H1 (cell line): ENCODE data around the gene PPM1K. TPM values are rescaled to one million over a fixed set of nuclear protein-coding genes. Genes with fewer than 3 reads are reported as not detected.

Source experiments
- CTCF ChIA-PET: fragments of 300-600 bp; sonication (Branson Sonifier 250); formaldehyde crosslinking; loops from one replicate; lab custom pipeline; 2021; ENCODE audit not compliant: partially characterized antibody; lab: Charles Lee
- POLR2A ChIA-PET: fragments of 300-600 bp; sonication (Branson Sonifier 250); formaldehyde crosslinking; loops from one replicate; lab custom pipeline; 2021; ENCODE audit warnings: inconsistent platforms; ENCODE audit not compliant: partially characterized antibody; lab: Charles Lee
- DNase-seq, 2 experiments: peaks; one replicate each; pipeline versions ENCODE4 v3.0.0 to v3.0.0-alpha.2; 2010 to 2022; ENCODE audit warnings: low spot score in 2 of 2, low read depth in 1 of 2, mixed read lengths in 1 of 2
- FAIRE-seq: peaks from 2 replicates; lab custom pipeline; 2011; peaks lifted over from hg19 to GRCh38; lab: Jason Lieb, UNC
- H2AFZ ChIP-seq: 2 replicates; pipeline ENCODE4 v1.8.1; 2012; ENCODE audit warnings: low read length, inconsistent platforms
- H2AK5ac ChIP-seq: 2 replicates; pipeline ENCODE4 v1.6.1; 2013; ENCODE audit warnings: low read depth, low read length
- H2BK120ac ChIP-seq: replicated peaks from 2 replicates; pipeline ENCODE3; 2013; ENCODE audit warnings: low read depth, low read length, inconsistent platforms
- H2BK12ac ChIP-seq: 2 replicates; pipeline ENCODE4 v1.6.1; 2013; ENCODE audit warnings: low read depth, low read length
- H2BK15ac ChIP-seq: 2 replicates; pipeline ENCODE4 v1.6.1; 2013; ENCODE audit warnings: low read length
- H2BK20ac ChIP-seq: 2 replicates; pipeline ENCODE4 v1.6.1; 2013; ENCODE audit warnings: low read length
- H2BK5ac ChIP-seq: 2 replicates; pipeline ENCODE4 v1.6.1; 2013; ENCODE audit warnings: low read depth, low read length
- H3K14ac ChIP-seq: 2 replicates; pipeline ENCODE4 v1.6.1; 2013; ENCODE audit warnings: inconsistent platforms; ENCODE audit not compliant: insufficient read length
- H3K18ac ChIP-seq: 2 replicates; pipeline ENCODE4 v1.6.1; 2013; ENCODE audit warnings: low read length; ENCODE audit errors: extremely low read depth
- H3K23ac ChIP-seq: 2 replicates; pipeline ENCODE4 v1.6.1; 2013; ENCODE audit warnings: inconsistent platforms; ENCODE audit not compliant: insufficient read length
- H3K23me2 ChIP-seq: 2 replicates; pipeline ENCODE4 v1.6.1; 2013; ENCODE audit warnings: low read depth, low read length
- H3K27ac ChIP-seq: 2 replicates; pipeline ENCODE4 v1.6.1; 2011; ENCODE audit warnings: low read depth, low read length, inconsistent platforms
- H3K27me3 ChIP-seq, 4 experiments: replicated peaks in 1 of 4; 1 replicate in 1 of 4; 2 replicates in 3 of 4; pipeline versions ENCODE4 v1.6.1 to v1.8.1; 2011 to 2013; ENCODE audit warnings: low read length in 3 of 4, mild to moderate bottlenecking in 3 of 4, inconsistent platforms in 2 of 4, mixed read lengths in 2 of 4, moderate library complexity in 1 of 4; ENCODE audit not compliant: control insufficient read depth in 3 of 4, insufficient read depth in 3 of 4; ENCODE audit errors: extremely low read depth in 1 of 4
- H3K36me3 ChIP-seq, 4 experiments: 2 replicates each; pipeline versions ENCODE4 v1.6.1 to v1.8.1; 2011 to 2013; ENCODE audit warnings: mild to moderate bottlenecking in 4 of 4, low read length in 3 of 4, moderate library complexity in 2 of 4, control low read depth in 1 of 4, inconsistent platforms in 1 of 4; ENCODE audit not compliant: insufficient read depth in 4 of 4, control insufficient read depth in 2 of 4
- H3K4ac ChIP-seq: replicated peaks from 2 replicates; pipeline ENCODE3; 2013; ENCODE audit warnings: low read length, low read depth, mixed read lengths, inconsistent platforms; ENCODE audit not compliant: insufficient read length
- H3K4me1 ChIP-seq, 4 experiments: replicated peaks in 1 of 4; 1 replicate in 1 of 4; 2 replicates in 3 of 4; pipeline versions ENCODE4 v1.6.1 to v1.8.1; 2011 to 2013; ENCODE audit warnings: low read length in 3 of 4, inconsistent platforms in 2 of 4, mixed read lengths in 1 of 4; ENCODE audit not compliant: insufficient read depth in 4 of 4, control insufficient read depth in 3 of 4
- H3K4me2 ChIP-seq, 2 experiments: 2 replicates each; pipeline versions ENCODE4 v1.6.1 to v1.8.1; 2011 to 2013; ENCODE audit warnings: low read depth in 2 of 2, low read length in 2 of 2, control low read depth in 1 of 2, inconsistent platforms in 1 of 2, mild to moderate bottlenecking in 1 of 2; ENCODE audit not compliant: insufficient read depth in 1 of 2
- H3K4me3 ChIP-seq, 4 experiments: fragments of 200-600, 300-600 bp in 1 of 4; sonication (generic), shearing (Covaris generic), sonication (Bioruptor Twin) in 1 of 4; 2 replicates each; pipeline versions ENCODE4 v1.5.1 to v1.8.1; 2011 to 2016; ENCODE audit warnings: low read length in 4 of 4, low read depth in 3 of 4, control low read depth in 2 of 4, inconsistent platforms in 2 of 4, mild to moderate bottlenecking in 2 of 4, mixed read lengths in 1 of 4, moderate library complexity in 1 of 4; ENCODE audit not compliant: insufficient read depth in 2 of 4; ENCODE audit errors: extremely low read depth in 1 of 4
- H3K56ac ChIP-seq: replicated peaks from 2 replicates; pipeline ENCODE3; 2013; ENCODE audit warnings: low read depth, mild to moderate bottlenecking, mixed read lengths, low read length, inconsistent platforms; ENCODE audit not compliant: insufficient read length
- H3K79me1 ChIP-seq: 2 replicates; pipeline ENCODE4 v1.6.1; 2013; ENCODE audit warnings: low read depth, low read length, control low read depth
- H3K79me2 ChIP-seq, 2 experiments: 2 replicates each; pipeline versions ENCODE4 v1.6.1 to v1.8.1; 2012 to 2013; ENCODE audit warnings: low read length in 2 of 2, mild to moderate bottlenecking in 2 of 2, inconsistent platforms in 1 of 2; ENCODE audit not compliant: insufficient read depth in 2 of 2, control insufficient read depth in 1 of 2
- H3K9ac ChIP-seq, 4 experiments: replicated peaks in 1 of 4; 1 replicate in 1 of 4; 2 replicates in 3 of 4; pipeline versions ENCODE4 v1.6.1 to v1.8.1; 2011 to 2013; ENCODE audit warnings: low read depth in 3 of 4, low read length in 3 of 4, control low read depth in 2 of 4, mild to moderate bottlenecking in 2 of 4, moderate library complexity in 2 of 4, inconsistent platforms in 1 of 4; ENCODE audit errors: extremely low read depth in 1 of 4
- H3K9me3 ChIP-seq, 2 experiments: 2 replicates each; pipeline versions ENCODE4 v1.6.1 to v1.8.1; 2012 to 2013; ENCODE audit warnings: mild to moderate bottlenecking in 2 of 2, moderate library complexity in 2 of 2, control low read depth in 1 of 2, inconsistent platforms in 1 of 2, low read depth in 1 of 2, low read length in 1 of 2, mixed read lengths in 1 of 2; ENCODE audit not compliant: insufficient read depth in 2 of 2
- H4K20me1 ChIP-seq, 2 experiments: replicated peaks in 1 of 2; 2 replicates each; pipeline versions ENCODE3 to v1.8.1; 2011 to 2013; ENCODE audit warnings: inconsistent platforms in 2 of 2, low read length in 2 of 2, mild to moderate bottlenecking in 1 of 2; ENCODE audit not compliant: insufficient read depth in 2 of 2, control insufficient read depth in 1 of 2
- H4K5ac ChIP-seq: 2 replicates; pipeline ENCODE4 v1.6.1; 2013; ENCODE audit warnings: low read length, low read depth, mixed read lengths, inconsistent platforms; ENCODE audit not compliant: insufficient read length
- H4K8ac ChIP-seq: 2 replicates; pipeline ENCODE4 v1.8.0; 2013; ENCODE audit warnings: mild to moderate bottlenecking, moderate library complexity, low read length, inconsistent platforms; ENCODE audit not compliant: insufficient read depth; ENCODE audit errors: extremely low read depth
- H4K91ac ChIP-seq: replicated peaks from 2 replicates; pipeline ENCODE3; 2013; ENCODE audit warnings: low read length, mixed read lengths, inconsistent platforms; ENCODE audit not compliant: insufficient read length
- ATF3 ChIP-seq: IDR thresholded peaks from 2 replicates; pipeline ENCODE4 v1.6.1; 2011; ENCODE audit warnings: low read depth, mild to moderate bottlenecking, low read length; ENCODE audit not compliant: insufficient read depth
- BCL11A ChIP-seq, 2 experiments: IDR thresholded peaks; one replicate each; pipeline ENCODE4 v1.6.1; 2011; ENCODE audit warnings: low read depth in 2 of 2, low read length in 2 of 2, mild to moderate bottlenecking in 2 of 2
- CREB1 ChIP-seq: IDR thresholded peaks from 2 replicates; pipeline ENCODE4 v1.6.1; 2012; ENCODE audit warnings: inconsistent platforms
- CTBP2 ChIP-seq: IDR thresholded peaks from 2 replicates; pipeline ENCODE4 v1.7.0; 2011; ENCODE audit warnings: borderline replicate concordance, mild to moderate bottlenecking, moderate library complexity, mixed read lengths, low read length; ENCODE audit not compliant: insufficient read depth, insufficient read length
- EGR1 ChIP-seq: IDR thresholded peaks from 2 replicates; pipeline ENCODE4 v1.6.1; 2011; ENCODE audit warnings: low read depth, low read length, borderline replicate concordance
- FOSL1 ChIP-seq: IDR thresholded peaks from 2 replicates; pipeline ENCODE4 v1.6.1; 2011; ENCODE audit warnings: mild to moderate bottlenecking, low read depth, low read length, moderate library complexity; ENCODE audit not compliant: insufficient read depth
- HDAC2 ChIP-seq, 2 experiments: fragments of 300-600 bp in 1 of 2; sonication (generic) in 1 of 2; IDR thresholded peaks; 2 replicates each; pipeline ENCODE4 v1.6.1; 2011 to 2012; ENCODE audit warnings: low read depth in 2 of 2, low read length in 2 of 2, mild to moderate bottlenecking in 2 of 2, moderate library complexity in 2 of 2, borderline replicate concordance in 1 of 2, inconsistent platforms in 1 of 2
- SIN3A ChIP-seq, 2 experiments: IDR thresholded peaks in 1 of 2; conservative IDR thresholded peaks in 1 of 2; 2 replicates each; pipeline ENCODE4 v1.6.1; 2011 to 2012; ENCODE audit warnings: low read length in 2 of 2, improper control_type of control experiment in 1 of 2, low read depth in 1 of 2, mild to moderate bottlenecking in 1 of 2
- SUZ12 ChIP-seq: fragments of 200-600 bp; sonication (generic); IDR thresholded peaks from 2 replicates; pipeline ENCODE4 v1.6.1; 2012; ENCODE audit warnings: mild to moderate bottlenecking, inconsistent platforms, low read length, moderate library complexity, mixed read lengths
- TAF7 ChIP-seq: optimal IDR thresholded peaks from 2 replicates; pipeline ENCODE3; 2011; ENCODE audit warnings: low read depth, mild to moderate bottlenecking, inconsistent platforms, low read length, moderate library complexity, borderline replicate concordance
- YY1 ChIP-seq: IDR thresholded peaks from 2 replicates; pipeline ENCODE4 v1.6.1; 2011; ENCODE audit warnings: low read depth, mild to moderate bottlenecking, low read length
- WGBS, 2 experiments: shearing (Covaris generic) in 1 of 2; methylation state at CpG; one replicate each; pipeline versions ENCODE4 v1.1.6 to v1.1.7; 2013 to 2015; ENCODE audit warnings: low lambda C conversion rate in 2 of 2, mixed read lengths in 2 of 2, inconsistent platforms in 1 of 2, low coverage in 1 of 2, missing lambda C conversion rate in 1 of 2; ENCODE audit not compliant: insufficient replicate concordance in 2 of 2, insufficient coverage in 1 of 2, insufficient read length in 1 of 2; ENCODE audit errors: extremely low coverage in 1 of 2, missing lambda C conversion rate in 1 of 2; 5-methylcytosine and 5-hydroxymethylcytosine counted together
- polyA plus RNA-seq, 7 experiments: library from polyadenylated mRNA; depleted of rRNA in 3 of 7; stranded (reverse) in 5 of 7; unstranded in 2 of 7; fragments of >200 nt in 5 of 7; fragments of 200-250 nt in 2 of 7; gene quantifications; 1 replicate in 5 of 7; 2 replicates in 1 of 7; 4 replicates in 1 of 7; pipeline versions ENCODE4 v1.2.1 to v1.2.3, GENCODE V29; 2011 to 2013; ENCODE audit warnings: missing spikeins in 2 of 7, mixed read lengths in 2 of 7
- total RNA-seq: library from RNA; stranded (reverse); fragmentation: NEBNext Ultra II Directional; extraction: Animal tissue kit (Norgen Biotek cat#: 25700); gene quantifications from 2 replicates; pipeline ENCODE4 v1.2.1, GENCODE V29; 2021

The PPM1K gene
- total and polyA plus RNA-seq, 2 of the 8 experiments (the other 6 are each of a cell fraction or from before 2014, with no cell fraction given), result 4.2 to 10.7 TPM

- Histone ChIP-seq H3K4me3 (no peak overlapping the region), H4K91ac (no peak overlapping the region), H3K27me3 (no peaks in the 10 kb centered on the region), H3K36me3 (no peaks in the 10 kb centered on the region), H3K79me2 (no peaks in the 10 kb centered on the region), H3K56ac (no peak overlapping the region), H3K9me3 (no peaks in the 10 kb centered on the region), H2BK15ac (no peak overlapping the region), H3K79me1 (no peaks in the 10 kb centered on the region), H4K5ac (no peak overlapping the region), H2AFZ (no peak overlapping the region), H3K23ac (no peak overlapping the region), H2BK12ac (no peak overlapping the region), H3K4me2 (no peak overlapping the region), H2BK20ac (no peak overlapping the region), H3K27ac (no peak overlapping the region), H2AK5ac (no peak overlapping the region), H3K14ac (no peak overlapping the region), H3K4ac (no peak overlapping the region), H3K9ac (no peak overlapping the region), H2BK120ac (no peak overlapping the region), H4K8ac (no peak overlapping the region), H2BK5ac (no peak overlapping the region), H4K20me1 (no peaks in the 10 kb centered on the region), H3K23me2 (peaks cover 2% of the 10 kb centered on the region; the same call in 1 of the 2 replicates), H3K18ac (no peak overlapping the region), H3K4me1 (no peaks in the 10 kb centered on the region)
- 88% methylated on average over 1 of the region's 1 CpG; no CpG with 5 or more reads in 1 of the 2 experiments for WGBS, 2 experiments
- FAIRE-seq (no peak), DNase-seq (no peak)
- POLR2A ChIA-PET, result no interaction called here
- CTCF ChIA-PET, result no interaction called here
- no peak for TF ChIP-seq BCL11A (IDR thresholded peaks at IDR 0.05; ENCODE audit: low read depth in 2 of 2, low read length in 2 of 2)
- TF ChIP-seq YY1, result no peak
- no peak for TF ChIP-seq EGR1
- no peak for TF ChIP-seq TAF7
- TF ChIP-seq CREB1, result no peak
- TF ChIP-seq ATF3, result no peak
- TF ChIP-seq FOSL1, result no peak
- TF ChIP-seq CTBP2, result no peak
- no peak for TF ChIP-seq HDAC2 (IDR thresholded peaks at IDR 0.05; ENCODE audit: borderline replicate concordance in 1 of 2, low read depth in 2 of 2, low read length in 2 of 2)
- no peak for TF ChIP-seq SIN3A (conservative IDR thresholded peaks at IDR 0.05 in 1 of 2, IDR thresholded peaks at IDR 0.05 in 1 of 2; ENCODE audit: low read depth in 1 of 2, low read length in 2 of 2)
- TF ChIP-seq SUZ12, result no peak
Measured at GRCh38 chr4:88327665-88328064, 43.3 kb upstream of the PPM1K start.
